Heart left ventricle (tissue), 13 donors: ENCODE results near the gene RSPH10B.

ENCODE experiments used
- CTCF ChIP-seq, 12 donors: fragments of 200-600 bp; sonication (generic) in 4 of 12; IDR thresholded peaks; one replicate each; pipeline versions ENCODE4 v1.5.0 to v1.8.0; 2018 to 2022; ENCODE audit warnings: antibody characterized with exemption in 12 of 12, mild to moderate bottlenecking in 5 of 12
- POLR2A ChIP-seq, 2 donors: fragments of 450-650 bp; IDR thresholded peaks; one replicate each; pipeline ENCODE4 v1.6.1; 2017; ENCODE audit warnings: antibody characterized with exemption in 2 of 2, mild to moderate bottlenecking in 2 of 2, moderate library complexity in 2 of 2
- donor health status: ischemic (EF 13 %, LVEDD 7.1; RV severe dilation, severe dysfunction).
- donor health status: DM: no; HTN: yes; CAD: no.
- donor health status: DM: no; HTN: no; CAD: no.
- donor health status: ischemic (EF 25% LVEDD 6.9; RV normal size, moderate dysfunction).
- donor health status: ischemic (EF 25% LVEDD 5.7; RV mildly dilated, moderate dysfunction).
- donor health status: ischemic (EF 35%, LVEDD 5.7; RV mildly dilated, moderate dysfunction).
- donor health status: nonischemic (EF 11% LVEDD 7.7; RV severe dilation, severe dysfunction).
- donor health status: DM: yes; HTN: yes; CAD: no.
- donor health status: PGD.
- donor health status: ischemic (EF 29% LVEDD 5.4; RV normal size, mild dysfunction).
- donor health status: nonischemic (EF 23%, LVEDD 6.1; RV moderate dilation, normal function).

GRCh38 chr7:6008668-6009611 is 38.5 kb upstream of the RSPH10B start, which contains the start of the genes AIMP2 and PMS2:
- TF ChIP-seq CTCF (IDR thresholded peaks at IDR 0.05) (peak in 2 of 12 donors; percentile 6 to 25), POLR2A (IDR thresholded peaks at IDR 0.05) (peak in 1 of 2 donors; percentile 80)
